Natural killer cell (primary cell): ENCODE data around the gene LUZP2. TPM values are rescaled to one million over a fixed set of nuclear protein-coding genes. Genes with fewer than 3 reads are reported as not detected.

Source experiments
- ATAC-seq, 3 donors: fragments of 150-1000 bp in 2 of 3; fragments of 200-7000 bp in 1 of 3; cut with Tn5 transposase; 1 replicate in 1 of 3; 2 replicates in 2 of 3; pipeline ENCODE4 v1.10.0; 2021; ENCODE audit warnings: mild to moderate bottlenecking in 2 of 3, moderate library complexity in 2 of 3
- DNase-seq, 2 donors: peaks; one replicate each; pipeline versions ENCODE4 v3.0.0 to v3.0.0-alpha.2; 2013 to 2021; ENCODE audit warnings: mixed read lengths in 1 of 2
- H3K27ac ChIP-seq: one replicate; pipeline ENCODE4 v1.5.1; 2013; ENCODE audit warnings: mild to moderate bottlenecking, low read length
- H3K27me3 ChIP-seq: one replicate; pipeline ENCODE4 v1.6.1; 2013; ENCODE audit warnings: low read length; ENCODE audit not compliant: control insufficient read depth, insufficient read depth
- H3K36me3 ChIP-seq: one replicate; pipeline ENCODE4 v1.6.1; 2013; ENCODE audit warnings: low read length; ENCODE audit not compliant: control insufficient read depth, insufficient read depth
- H3K4me1 ChIP-seq: one replicate; pipeline ENCODE4 v1.6.1; 2013; ENCODE audit warnings: low read length; ENCODE audit not compliant: control insufficient read depth, insufficient read depth
- H3K4me3 ChIP-seq: one replicate; pipeline ENCODE4 v1.5.1; 2013; ENCODE audit warnings: low read length
- H3K9me3 ChIP-seq: one replicate; pipeline ENCODE4 v1.6.1; 2013; ENCODE audit warnings: low read length; ENCODE audit not compliant: control insufficient read depth, insufficient read depth
- H3K27ac Mint-ChIP-seq, 2 donors: one replicate each; pipeline ENCODE4 v1.8.0; 2022; ENCODE audit warnings: mild to moderate bottlenecking in 2 of 2, mixed read lengths in 2 of 2, moderate library complexity in 1 of 2
- H3K27me3 Mint-ChIP-seq, 2 donors: one replicate each; pipeline ENCODE4 v1.8.0; 2022; ENCODE audit warnings: low read depth in 2 of 2, mixed read lengths in 2 of 2
- H3K36me3 Mint-ChIP-seq: one replicate; pipeline ENCODE4 v1.8.0; 2022; ENCODE audit warnings: mixed read lengths
- H3K4me1 Mint-ChIP-seq, 2 donors: one replicate each; pipeline ENCODE4 v1.8.0; 2022; ENCODE audit warnings: mixed read lengths in 2 of 2
- H3K4me3 Mint-ChIP-seq: one replicate; pipeline ENCODE4 v1.8.0; 2022; ENCODE audit warnings: mild to moderate bottlenecking, moderate library complexity, mixed read lengths
- H3K9me3 Mint-ChIP-seq, 2 donors: one replicate each; pipeline ENCODE4 v1.8.0; 2022; ENCODE audit warnings: mixed read lengths in 2 of 2
- CTCF ChIP-seq: fragments of 200-600 bp; IDR thresholded peaks from one replicate; pipeline ENCODE4 v1.8.0; 2022; ENCODE audit warnings: antibody characterized with exemption
- WGBS: methylation state at CpG from one replicate; pipeline ENCODE4 v1.1.7; 2013; ENCODE audit warnings: missing lambda C conversion rate; ENCODE audit not compliant: insufficient coverage; 5-methylcytosine and 5-hydroxymethylcytosine counted together
- intact Hi-C: fragments of 100-400 bp; cut with micrococcal nuclease; formaldehyde crosslinking; loops from one replicate; pipeline ENCODE4 v1.14.2; 2022
- total RNA-seq, 4 donors: library from RNA; stranded (reverse); fragments of 120-200 nt in 1 of 4; gene quantifications; one replicate each; pipeline versions ENCODE4 v1.2.3 to v1.2.4, GENCODE V29; 2013 to 2022

The LUZP2 gene
- total RNA-seq, 3 donors from 2014 or later (not counting 1 experiment from before 2014, with no cell fraction given), result not detected

DNA sequence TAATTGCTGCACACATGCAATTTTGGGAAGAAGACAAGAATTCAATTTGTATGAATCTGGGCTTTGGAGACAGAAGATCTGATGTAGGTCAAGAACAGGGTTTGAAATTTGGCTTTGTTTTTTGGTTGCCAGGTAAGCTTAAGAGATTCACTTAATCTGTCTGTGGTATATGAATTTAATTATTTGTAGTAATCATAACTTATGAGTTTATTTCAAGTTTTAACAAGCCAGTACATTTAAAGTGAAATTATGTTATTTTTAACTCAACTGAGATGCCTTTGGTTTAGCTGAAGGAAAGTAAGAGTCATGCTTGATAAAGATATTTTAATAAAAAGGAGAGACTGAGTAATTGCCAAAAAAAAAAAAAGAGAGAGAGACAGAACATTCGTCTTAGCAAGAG is 384.1 kb downstream of the LUZP2 start:
- Mint-ChIP-seq H3K27me3 (no peaks in the 10 kb centered on the region), H3K27ac (no peak overlapping the region), H3K4me3 (no peak overlapping the region), H3K4me1 (no peaks in the 10 kb centered on the region), H3K9me3 (peaks cover 20 to 22% of the 10 kb centered on the region in 2 donors), H3K36me3 (peaks cover 6% of the 10 kb centered on the region)
- ATAC-seq, result no peak
- Histone ChIP-seq H3K4me1 (no peaks in the 10 kb centered on the region), H3K4me3 (no peak overlapping the region), H3K27ac (no peak overlapping the region), H3K27me3 (no peaks in the 10 kb centered on the region), H3K36me3 (no peaks in the 10 kb centered on the region), H3K9me3 (no peaks in the 10 kb centered on the region)
- DNase-seq, result no peak
- intact Hi-C loops, result no loop called here
- WGBS, result 83% methylated on average over 1 of the region's 1 CpG
- TF ChIP-seq CTCF, result no peak

GRCh38 chr11:24885580-24886173 is 388.8 kb downstream of the LUZP2 start:
- 95% methylated on average over 3 of the region's 4 CpGs for WGBS
- H3K4me1 ChIP-seq, result no peaks in the 10 kb centered on the region

DNA sequence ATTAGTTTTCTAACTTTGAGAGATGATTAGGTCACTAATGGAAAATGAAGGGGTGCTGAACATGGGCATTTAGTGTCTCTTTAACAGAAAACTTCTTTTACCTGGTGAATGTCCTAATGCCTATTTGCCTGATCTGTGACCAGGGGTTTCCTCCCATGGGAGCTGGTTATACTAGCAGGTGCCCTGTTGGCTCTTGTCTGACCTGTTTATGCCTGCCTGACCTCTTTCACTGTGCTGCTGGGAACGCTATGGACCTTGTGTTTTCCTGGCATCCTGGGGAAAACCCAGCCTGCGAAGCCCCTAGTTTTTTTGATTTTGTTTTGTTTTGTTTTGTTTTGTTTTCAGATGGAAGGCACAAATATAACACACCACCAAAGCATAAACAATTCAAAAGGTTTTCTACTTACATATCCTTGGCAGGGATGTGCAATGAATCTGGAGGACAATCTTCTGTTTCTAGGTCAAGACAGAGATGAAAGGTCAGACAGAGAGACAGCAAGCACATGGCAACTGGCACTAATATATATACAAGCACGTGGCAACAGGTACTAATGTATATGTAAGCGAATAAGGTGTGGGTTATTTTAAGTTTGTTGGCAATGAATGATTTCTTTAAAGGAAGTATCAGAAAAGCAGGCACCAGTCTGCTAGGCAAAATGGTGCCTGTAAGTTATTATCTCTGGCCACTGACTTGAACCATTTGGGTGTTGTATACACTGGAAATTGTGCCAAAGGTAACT is 390.2 kb downstream of the LUZP2 start:
- Mint-ChIP-seq H3K27me3 (no peaks in the 10 kb centered on the region), H3K9me3 (peaks cover 4 to 13% of the 10 kb centered on the region in 2 donors), H3K36me3 (no peaks in the 10 kb centered on the region), H3K27ac (no peak overlapping the region), H3K4me1 (no peaks in the 10 kb centered on the region), H3K4me3 (no peak overlapping the region)
- Histone ChIP-seq H3K36me3 (no peaks in the 10 kb centered on the region), H3K27me3 (no peaks in the 10 kb centered on the region), H3K4me3 (no peak overlapping the region), H3K4me1 (no peaks in the 10 kb centered on the region), H3K9me3 (no peaks in the 10 kb centered on the region), H3K27ac (no peak overlapping the region)
- TF ChIP-seq CTCF, result no peak
- WGBS, result 70% methylated on average over 3 of the region's 4 CpGs
- DNase-seq (no peak), ATAC-seq (no peak)
- intact Hi-C loops, result no loop called here

More at GRCh38 chr11:24885580-24886173, 388.8 kb downstream of the LUZP2 start:
- no peaks in the 10 kb centered on the region for H3K9me3 ChIP-seq
- ATAC-seq, result no peak
- H3K27ac Mint-ChIP-seq, result no peak overlapping the region
- no peaks in the 10 kb centered on the region for H3K36me3 ChIP-seq
- DNase-seq, result no peak
- no peak for TF ChIP-seq CTCF
- H3K27me3 Mint-ChIP-seq, result no peaks in the 10 kb centered on the region
- no peak overlapping the region for H3K4me3 ChIP-seq
- H3K4me3 Mint-ChIP-seq, result no peak overlapping the region
- H3K36me3 Mint-ChIP-seq, result peaks cover 6% of the 10 kb centered on the region
- H3K27ac ChIP-seq, result no peak overlapping the region
- peaks cover 11 to 14% of the 10 kb centered on the region in 2 donors for H3K9me3 Mint-ChIP-seq
- no peaks in the 10 kb centered on the region for H3K27me3 ChIP-seq
- no peaks in the 10 kb centered on the region for H3K4me1 Mint-ChIP-seq
- intact Hi-C loops, result no loop called here
